Activated T-cell treated with anti-CD3 and anti-CD28 coated beads for 48 hours (primary cell): ENCODE data around the gene MEX3D.

Source experiments
- DNase-seq: peaks from one replicate; pipeline ENCODE4 v3.0.0-alpha.2; 2020; ENCODE audit warnings: low read depth

The MEX3D gene

DNA sequence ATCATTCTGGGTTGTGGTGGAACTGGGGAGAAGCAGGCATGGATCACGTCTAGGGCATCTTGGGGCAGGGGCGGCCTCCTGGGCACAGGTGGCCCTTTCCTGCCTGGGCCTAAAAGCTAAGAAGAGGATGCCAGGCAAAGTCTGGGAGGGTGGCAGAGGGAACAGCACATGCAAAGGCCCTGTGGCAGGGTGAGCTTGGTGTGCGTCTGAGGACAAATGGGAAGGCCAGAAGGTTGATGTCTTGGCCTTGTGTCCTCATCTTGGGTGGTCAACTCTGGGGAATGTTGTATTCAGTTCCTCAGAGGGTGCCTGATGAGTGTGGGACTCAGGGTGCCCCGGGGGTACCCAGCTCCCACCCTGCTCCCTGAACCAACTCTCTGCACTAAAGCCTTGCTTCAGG is 49.7 kb downstream of the MEX3D start:
- no peak for DNase-seq

DNA sequence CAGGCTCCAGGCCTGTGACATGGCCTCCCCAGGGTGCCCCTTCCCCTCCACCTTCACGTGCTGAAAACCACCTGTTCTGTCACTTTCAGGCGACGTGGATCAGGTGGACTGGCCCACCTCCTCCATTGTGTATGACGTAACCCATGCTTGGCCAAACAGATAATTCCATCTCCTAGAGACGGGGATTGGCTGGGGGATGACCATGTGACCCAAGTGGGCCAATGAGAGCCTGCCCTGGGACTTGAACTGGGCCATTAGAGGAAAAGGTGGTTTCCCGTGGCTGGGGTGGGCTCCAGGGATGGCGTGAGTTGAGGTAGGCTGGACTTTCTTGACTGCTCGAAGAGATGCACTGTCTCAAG is 51.8 kb downstream of the MEX3D start:
- DNase-seq = no peak

DNA sequence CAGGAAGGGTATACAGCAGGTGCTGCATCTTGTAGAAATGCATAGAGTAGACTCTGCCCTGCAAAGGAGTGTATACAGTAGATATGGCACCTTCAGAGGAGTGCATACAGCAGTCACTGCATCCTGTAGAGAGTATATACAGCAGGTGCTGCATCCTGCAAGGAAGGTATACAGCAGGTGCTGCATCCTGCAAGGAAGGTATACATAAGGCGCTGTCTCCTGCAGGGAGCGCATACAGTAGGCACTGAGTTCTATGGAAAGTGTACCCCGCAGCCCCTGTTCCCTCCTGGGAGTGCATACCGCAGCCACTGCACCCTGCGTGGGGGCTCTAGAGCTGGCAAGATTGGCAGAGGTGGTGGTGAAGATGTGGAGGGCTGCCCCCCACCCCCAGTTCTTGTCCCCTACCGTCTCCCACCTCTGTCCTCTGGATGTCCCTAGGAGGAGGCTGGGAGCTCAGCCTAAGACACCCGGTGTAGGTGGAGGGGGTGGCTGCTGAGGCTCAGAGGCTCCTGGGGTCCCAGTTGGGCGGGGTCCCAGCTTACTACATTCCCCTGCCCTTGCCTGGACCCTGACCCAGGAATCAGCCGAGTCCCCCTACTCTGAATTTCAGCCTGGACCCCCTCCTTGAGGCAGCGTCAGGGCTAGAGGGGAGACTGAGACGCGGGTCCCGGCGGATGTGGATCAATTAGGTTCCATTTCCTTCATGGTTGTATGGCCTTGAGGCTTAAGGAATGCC is 53.0 kb downstream of the MEX3D start:
- DNase-seq = no peak

DNA sequence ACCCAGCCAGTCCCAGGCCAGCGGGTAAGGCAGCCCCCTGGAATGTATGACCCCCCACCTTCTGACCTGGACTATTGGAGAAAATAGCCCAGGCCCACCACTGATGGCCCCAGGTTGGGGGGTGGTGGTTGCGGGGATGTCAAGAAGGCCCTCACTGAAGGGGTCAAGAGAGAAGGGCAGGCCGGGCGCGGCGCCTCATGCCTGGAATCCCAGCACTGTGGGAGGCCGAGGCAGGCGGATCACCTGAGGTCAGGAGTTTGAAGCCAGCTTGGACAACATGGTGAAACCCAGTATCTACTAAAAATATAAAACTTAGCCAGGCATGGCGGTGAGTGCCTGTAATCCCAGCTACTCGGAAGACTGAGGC is 53.8 kb downstream of the MEX3D start:
- DNase-seq = no peak

DNA sequence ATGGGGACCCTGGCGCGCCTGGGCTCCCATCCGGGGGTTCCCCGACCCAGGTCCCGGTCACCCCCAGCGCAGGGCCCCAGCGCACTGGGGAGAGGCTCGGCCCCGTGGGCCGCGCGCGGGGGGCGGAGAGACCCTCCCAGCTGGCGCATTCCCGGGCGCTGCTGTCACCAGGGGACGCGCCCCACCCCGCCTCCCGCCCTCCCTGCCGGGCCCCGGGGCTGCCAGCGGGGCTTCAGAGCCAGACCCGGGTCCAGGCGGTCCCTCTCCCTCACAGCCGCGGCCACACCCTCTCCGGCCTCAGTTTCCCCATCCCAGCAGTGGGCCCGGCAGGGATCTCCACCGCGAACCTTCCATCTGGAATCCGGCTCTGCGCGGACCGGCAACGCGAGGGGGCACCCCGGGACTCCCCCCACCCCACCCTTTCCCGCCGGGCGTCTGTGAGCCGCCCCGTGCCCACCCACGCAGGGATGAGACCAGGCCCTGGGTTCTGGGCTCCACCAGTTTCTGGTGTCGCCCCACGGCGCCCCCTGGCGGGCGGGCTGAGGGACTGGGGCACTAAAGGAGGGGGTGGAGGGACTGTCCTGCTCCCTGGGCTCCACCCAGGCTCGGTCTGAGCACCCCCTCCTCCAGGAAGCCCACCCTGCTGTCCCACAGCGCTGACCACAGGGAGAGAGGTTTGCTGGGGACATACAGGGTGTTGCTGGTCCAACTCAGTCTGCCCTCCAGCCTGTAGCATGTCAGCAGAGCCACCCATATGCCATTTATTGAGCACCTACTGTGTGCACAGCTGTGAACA is 54.4 kb downstream of the MEX3D start:
- DNase-seq = peak; percentile 71

DNA sequence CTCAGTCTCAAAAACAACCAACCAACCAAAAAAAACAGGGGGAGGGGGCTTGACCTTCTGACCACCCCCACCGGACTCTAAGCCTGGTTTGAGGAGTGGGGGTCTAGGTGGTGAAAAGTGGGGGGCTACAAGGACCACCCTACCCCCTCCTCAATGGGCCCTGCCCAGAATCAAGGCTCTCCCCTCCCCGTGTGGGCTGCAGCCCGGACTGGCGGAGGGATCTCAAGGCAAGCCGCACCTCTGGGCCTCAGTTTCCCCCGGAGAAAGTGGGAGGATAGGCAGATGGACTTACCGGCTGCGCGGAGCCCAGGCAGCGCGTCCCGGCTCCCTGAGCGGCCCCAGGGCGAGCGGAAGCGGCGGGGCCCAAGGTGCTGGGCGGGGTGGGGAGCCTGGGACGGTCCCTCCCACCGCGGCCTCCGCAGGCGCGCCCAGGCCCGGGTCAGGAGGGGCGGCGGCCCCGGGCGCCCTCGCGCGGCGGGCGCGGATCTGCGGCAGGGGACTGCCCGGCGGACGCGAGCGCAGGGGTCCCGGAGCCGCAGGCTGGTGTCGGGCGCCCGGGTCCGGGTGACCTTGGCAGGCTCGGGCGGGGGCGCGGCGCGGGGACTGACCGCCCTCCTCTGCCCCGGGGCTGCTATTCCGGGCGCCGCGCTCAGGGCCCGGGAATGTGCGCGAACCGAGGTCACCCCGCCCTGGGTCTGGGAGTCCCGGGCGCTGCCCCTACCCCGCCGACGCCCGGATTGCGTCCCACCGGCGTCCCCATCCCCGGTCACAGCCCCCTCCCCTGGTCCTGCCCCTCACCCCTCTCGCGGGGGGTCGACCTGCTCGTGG is 55.2 kb downstream of the MEX3D start, which contains the start of gene ADAMTSL5:
TSS of gene ADAMTSL5 (minus strand) at position 349 of the 828 bp plus-strand sequence. CDS start 2,076 bp downstream, outside the sequence.
- peak; percentile 80 for DNase-seq

DNA sequence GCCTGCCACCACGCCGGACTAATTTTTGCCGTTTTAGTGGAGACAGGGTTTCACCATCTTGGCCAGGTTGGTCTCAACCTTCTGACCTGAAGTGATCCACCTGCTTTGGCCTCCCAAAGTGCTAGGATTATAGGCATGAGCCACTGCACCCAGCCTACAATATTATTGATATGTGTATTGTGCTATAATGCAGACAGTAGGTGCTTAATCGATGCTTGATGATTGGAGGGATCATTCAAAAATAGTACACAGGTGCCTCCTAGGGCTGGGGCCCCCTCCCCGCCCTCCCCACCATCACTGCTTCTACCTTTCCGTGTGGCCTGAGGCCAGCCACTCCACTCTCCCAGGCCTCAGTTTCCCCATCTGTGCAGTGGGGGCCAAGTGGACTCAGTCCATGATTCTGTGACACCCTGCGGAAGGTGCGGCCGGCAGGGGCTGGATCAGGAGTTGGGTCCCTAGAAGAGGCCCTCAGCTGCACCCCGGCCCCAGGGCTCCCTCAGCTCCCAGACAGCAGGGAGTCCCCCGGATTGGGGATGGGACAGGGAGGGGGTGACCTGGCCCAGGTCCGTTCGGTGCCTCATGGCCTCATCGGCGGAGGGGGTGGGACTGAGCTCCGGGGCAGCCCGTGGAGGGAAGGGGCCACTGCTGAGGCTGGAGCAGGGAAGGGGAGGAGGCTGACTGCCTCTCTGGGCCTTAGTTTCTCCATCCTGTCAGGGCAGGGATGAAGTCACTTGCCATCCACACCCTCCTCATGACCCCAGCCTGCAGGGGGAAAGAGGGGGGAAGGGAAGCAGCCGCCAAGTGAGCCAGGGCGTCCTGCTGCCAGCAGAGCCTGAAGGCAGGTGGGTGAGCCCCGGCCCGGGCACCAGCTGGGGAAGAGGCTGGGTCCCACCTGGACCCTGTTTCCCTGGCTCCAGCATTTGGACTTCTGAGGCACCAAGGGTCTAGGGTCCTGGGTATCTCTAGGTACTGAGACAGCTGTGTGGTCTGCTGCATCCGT is 56.5 kb downstream of the MEX3D start:
- no peak for DNase-seq

DNA sequence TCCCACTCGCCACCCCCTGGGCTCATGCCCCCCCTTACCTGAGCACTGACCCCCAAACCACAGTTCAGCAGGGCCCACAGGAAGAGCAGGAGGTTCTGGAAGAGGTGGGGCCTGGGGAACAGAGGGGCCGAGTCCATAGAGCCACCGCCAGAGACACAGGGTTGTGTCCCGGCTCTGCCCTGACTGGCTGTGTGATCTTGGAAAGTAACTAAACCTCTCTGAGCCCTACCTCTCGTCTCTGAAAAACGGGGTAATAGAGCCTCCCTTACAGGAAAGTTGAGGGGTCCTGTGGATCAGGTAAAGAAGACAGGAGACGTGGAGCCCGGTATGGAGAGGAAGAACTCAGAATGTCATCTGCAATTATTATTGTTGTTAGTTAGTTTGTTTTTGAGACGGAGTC is 57.3 kb downstream of the MEX3D start:
- DNase-seq = no peak

DNA sequence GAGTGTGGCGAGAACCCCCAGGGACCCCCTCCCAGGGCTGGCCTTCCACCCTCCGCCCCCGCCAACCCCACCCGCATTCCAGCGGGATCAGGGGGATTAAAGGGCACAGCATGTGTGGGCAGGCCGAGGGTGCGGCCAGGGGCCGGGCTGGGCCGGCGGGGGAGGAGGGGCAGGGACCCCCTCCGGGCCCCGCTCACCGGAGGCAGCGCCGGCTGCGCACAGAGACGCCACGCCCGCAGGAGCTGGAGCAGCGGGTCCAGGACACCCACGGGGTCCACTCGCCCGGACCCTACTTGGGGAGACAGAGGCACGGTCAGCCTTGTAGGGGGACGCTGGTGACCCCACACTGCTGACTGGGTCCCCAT is 57.7 kb downstream of the MEX3D start:
- DNase-seq = no peak

DNA sequence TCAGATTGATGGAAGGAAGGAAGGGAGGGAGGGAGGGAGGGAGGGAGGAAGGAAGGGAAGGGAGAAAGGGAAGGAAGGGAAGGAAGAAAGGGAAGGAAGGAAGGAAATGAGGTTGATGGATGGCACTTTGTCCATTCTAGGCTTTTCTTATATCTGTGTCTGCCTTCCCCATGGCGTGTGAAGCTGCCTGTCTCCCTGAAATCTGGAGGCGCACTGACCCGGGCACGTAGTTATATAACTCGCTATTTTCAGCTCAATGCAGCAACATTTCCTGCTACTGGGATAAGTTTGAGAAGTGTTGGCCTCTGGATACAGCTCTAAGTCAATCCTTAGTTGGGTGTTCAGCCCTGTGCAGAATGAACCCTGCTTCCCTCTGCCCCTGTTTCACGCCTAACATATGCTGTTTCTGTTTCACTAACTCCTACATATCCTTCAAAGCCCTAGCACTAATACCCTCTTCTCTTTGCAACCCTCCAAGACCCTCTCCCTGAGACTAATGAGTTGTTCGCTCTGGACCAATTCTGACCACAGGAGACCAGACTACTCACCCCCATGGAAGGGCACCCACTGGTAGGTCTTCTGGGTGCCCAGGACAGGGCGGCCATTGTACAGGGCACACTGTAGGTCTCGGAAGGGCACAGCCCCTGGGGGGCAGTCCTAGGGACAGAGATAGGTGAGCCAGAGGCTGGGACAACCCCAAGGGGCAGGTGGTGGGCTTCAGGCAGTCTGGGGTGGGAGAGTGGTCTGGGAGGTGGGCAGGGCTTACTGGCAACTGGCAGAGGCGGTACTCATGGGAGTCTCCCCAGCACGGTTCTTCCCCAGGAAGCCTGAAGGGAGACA is 58.3 kb downstream of the MEX3D start:
- DNase-seq = no peak

DNA sequence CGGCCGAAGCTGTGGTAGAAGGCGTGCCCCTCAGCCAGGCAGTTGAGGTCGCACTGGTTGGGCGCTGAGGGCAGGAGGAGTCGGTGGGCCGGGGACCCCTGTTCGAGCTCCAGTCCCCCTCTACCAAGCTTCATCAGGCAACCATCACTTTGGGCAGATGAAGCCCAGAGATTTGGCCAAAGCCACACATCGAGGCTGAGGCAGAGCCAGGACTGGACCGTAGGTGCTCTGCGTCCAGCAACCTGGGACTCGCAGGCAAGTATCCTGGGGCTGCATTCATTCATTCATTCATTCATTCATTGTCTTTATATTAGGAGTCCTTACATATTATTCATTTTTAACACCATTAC is 59.6 kb downstream of the MEX3D start:
- DNase-seq = no peak

DNA sequence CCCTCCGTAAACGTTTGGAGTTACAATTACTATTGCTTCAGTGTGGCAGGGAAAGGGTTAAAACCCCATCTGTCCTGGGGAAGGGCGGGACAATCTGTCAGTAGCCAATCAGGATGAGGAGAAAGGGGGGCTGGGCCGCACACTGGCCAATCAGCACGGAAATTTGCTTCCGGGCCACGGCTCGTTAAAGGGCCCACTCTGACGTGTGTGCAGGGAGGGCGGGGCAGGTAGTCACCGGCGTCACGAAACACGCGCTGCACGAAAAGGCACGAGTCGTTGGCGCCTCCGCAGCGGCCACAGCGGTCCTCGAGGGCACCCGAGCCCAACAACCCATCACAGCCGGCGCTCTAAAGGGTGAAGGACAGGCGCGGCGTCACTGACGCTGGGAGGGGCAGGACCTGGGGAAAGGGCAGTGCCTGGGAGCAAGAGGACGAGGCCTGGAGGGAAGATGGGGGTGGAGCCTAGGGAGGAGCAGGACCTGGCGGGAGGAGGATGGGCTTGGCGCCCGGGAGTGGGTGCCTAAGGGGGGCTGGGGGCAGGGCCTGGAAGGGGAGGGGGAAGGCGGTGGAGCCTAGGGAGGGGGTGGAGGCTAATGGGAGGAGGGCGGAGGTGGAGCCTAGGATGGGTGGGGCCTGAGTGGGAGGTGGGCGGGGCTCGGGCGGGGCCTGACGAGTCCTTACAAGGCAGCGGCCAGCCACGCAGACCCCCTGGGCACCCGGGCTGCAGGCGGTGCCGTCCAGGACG is 60.2 kb downstream of the MEX3D start:
- DNase-seq = peak; percentile 88

DNA sequence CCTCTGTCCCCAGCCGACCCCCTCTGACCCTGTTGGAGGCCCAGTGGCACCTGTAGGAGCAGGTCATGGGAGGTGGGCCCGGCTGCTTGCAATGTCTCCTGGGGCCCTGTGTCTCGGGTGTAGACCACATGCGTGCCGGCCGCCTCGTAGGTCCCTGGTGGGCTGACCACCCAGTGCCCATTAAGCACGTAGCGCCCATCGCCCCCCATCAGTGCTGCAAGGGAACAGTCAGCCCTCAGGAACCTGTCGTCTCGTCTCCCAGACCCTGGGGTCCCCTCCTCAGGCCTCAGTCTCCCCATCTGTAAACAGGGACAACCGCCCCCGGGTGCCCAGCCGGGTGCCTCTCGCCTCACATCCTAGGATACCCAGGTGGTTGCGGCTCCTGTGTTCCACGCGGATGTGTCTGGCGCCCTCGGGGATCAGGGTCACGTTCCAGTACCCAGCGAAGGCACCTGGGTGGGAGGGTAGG is 60.9 kb downstream of the MEX3D start:
- DNase-seq = no peak

DNA sequence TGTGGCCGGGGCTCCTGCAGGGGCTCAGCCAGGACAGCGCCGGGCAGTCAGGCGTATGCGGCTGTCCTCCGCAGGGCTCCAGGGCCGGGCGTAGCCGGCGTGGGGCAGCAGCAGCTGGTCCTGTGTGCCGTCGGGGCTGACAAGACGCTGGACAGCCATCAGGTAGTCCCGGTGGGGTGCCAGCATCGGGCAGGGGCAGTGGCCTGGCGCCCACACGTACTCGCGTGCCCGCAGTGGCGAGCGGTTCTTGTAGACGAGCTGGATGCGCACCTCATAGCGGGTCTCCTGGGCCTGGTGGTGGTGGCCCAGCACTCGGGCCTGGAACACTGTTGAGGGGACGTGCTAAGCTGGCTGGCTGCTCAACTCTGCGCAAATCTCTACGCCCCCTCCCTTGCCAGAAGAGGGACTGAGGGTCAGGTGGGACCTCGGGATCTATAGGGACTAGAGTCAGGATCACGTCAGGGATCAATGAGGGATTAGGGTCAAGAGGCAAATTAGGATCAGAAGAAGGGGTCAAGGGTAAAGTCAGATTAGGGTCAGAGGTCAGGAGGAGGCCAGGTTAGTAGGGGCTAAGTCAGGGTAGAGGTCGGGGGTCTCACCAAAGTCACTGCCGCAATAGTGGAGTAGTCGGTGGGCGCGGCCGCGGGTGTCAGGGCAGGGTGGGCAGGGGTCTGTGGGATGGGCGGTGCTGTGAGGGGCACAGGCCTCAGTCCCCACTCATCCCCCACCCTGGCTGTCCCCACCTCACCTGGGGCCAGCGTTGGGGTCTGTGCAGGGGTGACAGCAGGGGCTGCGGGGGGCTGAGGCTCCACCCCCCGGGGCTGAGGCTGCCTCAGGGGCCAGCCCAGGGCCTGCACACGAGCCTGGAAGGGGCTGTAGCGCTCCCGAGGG is 61.9 kb downstream of the MEX3D start:
- no peak for DNase-seq

DNA sequence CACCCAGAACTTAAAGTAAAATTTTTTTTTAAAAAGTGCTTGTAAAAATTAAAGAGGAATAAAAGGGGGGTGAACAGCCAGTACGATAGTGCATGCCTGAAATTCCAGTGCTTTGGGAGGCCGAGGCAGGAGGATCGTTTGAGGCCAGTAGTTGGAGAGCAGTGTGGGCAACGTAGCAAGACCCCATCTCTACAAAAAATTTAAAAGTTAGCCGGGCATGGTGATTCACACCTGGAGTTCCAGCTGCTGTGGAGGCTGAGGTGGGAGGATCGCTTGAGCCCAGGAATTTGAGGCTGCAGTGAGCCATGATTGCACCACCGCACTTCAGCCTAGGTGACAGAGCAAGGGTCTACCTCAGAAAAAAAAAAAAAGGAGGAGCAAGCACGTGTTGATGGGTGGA is 63.1 kb downstream of the MEX3D start:
- DNase-seq = no peak
